Stimulated activated CD8-positive, alpha-beta memory T cell treated with anti-CD3 and anti-CD28 coated beads, Interleukin-15, amount 100 ng/mL, for 1 hour (primary cell): ENCODE measurements around the gene GPR45.
"Not testable (repeated sequence)": the region's sequence is repeated elsewhere in the genome, so short reads cannot be mapped to it uniquely, and the experiment has no call there.

Experiments
- DNase-seq: peaks from one replicate; pipeline ENCODE4 v3.0.0-alpha.2; 2020; ENCODE audit warnings: low read depth

Gene GPR45

GRCh38 chr2:105241443-105241842 is at the start of gene GPR45:
Gene GPR45 (plus strand): TSS chr2:105241743. CDS start chr2:105241859, 116 bp downstream.
- DNase-seq: no peak

- DNase-seq: no peak
These were observed 47.4 kb upstream of the GPR45 start for GRCh38 chr2:105194022-105194675.

- DNase-seq: no peak
These were observed 44.9 kb upstream of the GPR45 start for GRCh38 chr2:105196651-105197050.

GRCh38 chr2:105215586-105216192 is 25.9 kb upstream of the GPR45 start:
- DNase-seq: no peak

- DNase-seq: no peak
These were observed 20.9 kb upstream of the GPR45 start for GRCh38 chr2:105220604-105221003.

- no peak for DNase-seq
These were observed 17.1 kb upstream of the GPR45 start for GRCh38 chr2:105224444-105224843.

- no peak for DNase-seq
These were observed 10.3 kb upstream of the GPR45 start for GRCh38 chr2:105231232-105231619.

GRCh38 chr2:105235388-105236059 is 6.0 kb upstream of the GPR45 start:
- DNase-seq: peak; percentile 37

- DNase-seq: no peak
These were observed 5.5 kb upstream of the GPR45 start for GRCh38 chr2:105236060-105236424.

GRCh38 chr2:105237045-105237765 is 4.3 kb upstream of the GPR45 start:
- DNase-seq: no peak

- DNase-seq: no peak
These were observed 2.8 kb upstream of the GPR45 start for GRCh38 chr2:105238664-105239240.

- DNase-seq: no peak
These were observed 1.6 kb upstream of the GPR45 start for GRCh38 chr2:105239924-105240323.

- no peak for DNase-seq
These were observed 897 bp downstream of the GPR45 start for GRCh38 chr2:105242286-105242993.

- no peak for DNase-seq
These were observed 2.4 kb downstream of the GPR45 start for GRCh38 chr2:105243961-105244360.

- DNase-seq: no peak
These were observed 2.9 kb downstream of the GPR45 start for GRCh38 chr2:105244451-105244850.

- no peak for DNase-seq
These were observed 7.0 kb downstream of the GPR45 start for GRCh38 chr2:105248316-105249070.

GRCh38 chr2:105249181-105249580 is 7.6 kb downstream of the GPR45 start:
- DNase-seq: no peak

GRCh38 chr2:105249891-105250290 is 8.3 kb downstream of the GPR45 start:
- DNase-seq: no peak

GRCh38 chr2:105251016-105251648 is 9.6 kb downstream of the GPR45 start:
- DNase-seq: not testable (repeated sequence)

GRCh38 chr2:105252271-105252670 is 10.7 kb downstream of the GPR45 start:
- DNase-seq: no peak
